Breast epithelium (tissue), 3 donors: ENCODE data around the gene GNAQ.

Experiments
- POLR2AphosphoS5 ChIP-seq, 3 donors: sonication (generic); formaldehyde crosslinking; IDR thresholded peaks; one replicate each; pipeline ENCODE4 v1.6.1; 2017; ENCODE audit warnings: antibody characterized with exemption in 3 of 3
- TF ChIP-seq, protein P1 (sequence below), 3 donors: fragments of 450-650 bp; IDR thresholded peaks; one replicate each; pipeline ENCODE4 v1.5.1; 2016 to 2017; ENCODE audit warnings: antibody characterized with exemption in 3 of 3, mild to moderate bottlenecking in 3 of 3, moderate library complexity in 3 of 3

DNA sequence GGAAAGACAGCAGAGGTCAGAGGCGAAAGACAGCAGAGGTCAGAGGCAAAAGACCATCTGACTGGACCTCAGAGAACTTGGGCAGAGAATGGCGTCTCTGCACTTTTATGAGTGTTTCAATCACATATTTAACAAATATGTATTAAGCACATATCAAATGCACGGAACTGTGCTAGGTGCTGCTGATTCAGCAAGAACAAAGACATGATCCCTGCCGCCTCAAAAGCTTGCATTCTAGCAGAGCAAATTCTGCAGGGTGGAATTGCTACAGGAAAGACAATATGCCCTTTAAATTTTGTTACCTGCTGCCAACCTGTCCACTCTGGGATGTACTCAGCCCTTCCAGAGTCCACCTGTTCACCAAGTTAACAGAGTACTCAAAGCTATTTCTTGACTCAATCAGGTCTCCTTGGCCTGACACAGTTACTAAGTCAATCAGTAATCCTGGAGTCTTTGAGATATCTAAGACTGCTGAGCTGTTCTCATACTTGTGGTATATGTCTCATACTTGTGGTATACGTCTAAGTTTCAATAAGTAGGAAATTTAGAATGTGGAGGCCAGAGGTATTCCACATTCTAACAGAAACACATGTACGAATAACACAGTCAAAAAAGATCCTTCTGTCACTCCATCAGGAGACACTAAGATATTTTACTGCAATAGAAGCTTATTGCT, 131.8 kb downstream of the GNAQ start:
- TF ChIP-seq, protein P1, sequence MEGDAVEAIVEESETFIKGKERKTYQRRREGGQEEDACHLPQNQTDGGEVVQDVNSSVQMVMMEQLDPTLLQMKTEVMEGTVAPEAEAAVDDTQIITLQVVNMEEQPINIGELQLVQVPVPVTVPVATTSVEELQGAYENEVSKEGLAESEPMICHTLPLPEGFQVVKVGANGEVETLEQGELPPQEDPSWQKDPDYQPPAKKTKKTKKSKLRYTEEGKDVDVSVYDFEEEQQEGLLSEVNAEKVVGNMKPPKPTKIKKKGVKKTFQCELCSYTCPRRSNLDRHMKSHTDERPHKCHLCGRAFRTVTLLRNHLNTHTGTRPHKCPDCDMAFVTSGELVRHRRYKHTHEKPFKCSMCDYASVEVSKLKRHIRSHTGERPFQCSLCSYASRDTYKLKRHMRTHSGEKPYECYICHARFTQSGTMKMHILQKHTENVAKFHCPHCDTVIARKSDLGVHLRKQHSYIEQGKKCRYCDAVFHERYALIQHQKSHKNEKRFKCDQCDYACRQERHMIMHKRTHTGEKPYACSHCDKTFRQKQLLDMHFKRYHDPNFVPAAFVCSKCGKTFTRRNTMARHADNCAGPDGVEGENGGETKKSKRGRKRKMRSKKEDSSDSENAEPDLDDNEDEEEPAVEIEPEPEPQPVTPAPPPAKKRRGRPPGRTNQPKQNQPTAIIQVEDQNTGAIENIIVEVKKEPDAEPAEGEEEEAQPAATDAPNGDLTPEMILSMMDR (IDR thresholded peaks at IDR 0.05) = no peak
- TF ChIP-seq POLR2AphosphoS5 (IDR thresholded peaks at IDR 0.05) = no peak
